LNCAP (cell line): ENCODE measurements around the gene PPP1R13L.

Experiments used
- TF ChIP-seq, protein P1 (sequence below): fragments of 450-650 bp; IDR thresholded peaks from 2 replicates; pipeline ENCODE4 v1.5.1; 2017; ENCODE audit warnings: mild to moderate bottlenecking

Gene PPP1R13L

DNA sequence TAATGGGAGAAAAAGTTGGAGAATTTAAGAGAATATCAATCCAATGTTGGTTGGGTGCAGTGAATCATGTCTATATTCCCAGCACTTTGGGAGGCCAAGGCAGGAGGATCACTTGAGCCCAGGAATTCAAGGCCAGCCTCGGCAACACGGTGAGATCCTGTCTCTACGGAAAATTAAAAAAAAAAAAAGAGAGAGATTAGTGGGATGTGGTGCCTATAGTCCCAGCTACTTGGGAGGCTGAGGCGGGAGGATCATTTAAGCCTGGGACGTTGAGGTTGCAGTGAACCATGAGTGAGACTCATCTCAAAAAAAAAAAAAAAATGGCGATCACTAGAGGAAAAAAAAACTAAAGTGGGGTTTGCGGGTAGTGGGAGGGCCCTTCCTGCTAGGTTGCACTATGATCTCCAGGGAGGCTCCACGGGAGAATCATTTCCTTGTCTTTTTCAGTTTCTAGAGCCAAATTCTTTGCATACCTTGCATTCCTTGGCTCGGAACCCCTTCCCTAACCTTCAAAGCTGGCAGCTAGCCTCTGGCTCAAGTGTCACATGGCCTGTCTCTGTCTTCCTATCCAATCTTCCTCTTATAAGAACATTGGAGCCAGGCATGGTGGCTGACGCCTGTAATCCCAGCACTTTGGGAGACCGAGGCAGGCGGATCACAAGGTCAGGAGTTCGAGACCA, 28.7 kb downstream of the PPP1R13L start:
- TF ChIP-seq, protein P1, sequence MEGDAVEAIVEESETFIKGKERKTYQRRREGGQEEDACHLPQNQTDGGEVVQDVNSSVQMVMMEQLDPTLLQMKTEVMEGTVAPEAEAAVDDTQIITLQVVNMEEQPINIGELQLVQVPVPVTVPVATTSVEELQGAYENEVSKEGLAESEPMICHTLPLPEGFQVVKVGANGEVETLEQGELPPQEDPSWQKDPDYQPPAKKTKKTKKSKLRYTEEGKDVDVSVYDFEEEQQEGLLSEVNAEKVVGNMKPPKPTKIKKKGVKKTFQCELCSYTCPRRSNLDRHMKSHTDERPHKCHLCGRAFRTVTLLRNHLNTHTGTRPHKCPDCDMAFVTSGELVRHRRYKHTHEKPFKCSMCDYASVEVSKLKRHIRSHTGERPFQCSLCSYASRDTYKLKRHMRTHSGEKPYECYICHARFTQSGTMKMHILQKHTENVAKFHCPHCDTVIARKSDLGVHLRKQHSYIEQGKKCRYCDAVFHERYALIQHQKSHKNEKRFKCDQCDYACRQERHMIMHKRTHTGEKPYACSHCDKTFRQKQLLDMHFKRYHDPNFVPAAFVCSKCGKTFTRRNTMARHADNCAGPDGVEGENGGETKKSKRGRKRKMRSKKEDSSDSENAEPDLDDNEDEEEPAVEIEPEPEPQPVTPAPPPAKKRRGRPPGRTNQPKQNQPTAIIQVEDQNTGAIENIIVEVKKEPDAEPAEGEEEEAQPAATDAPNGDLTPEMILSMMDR: no peak

DNA sequence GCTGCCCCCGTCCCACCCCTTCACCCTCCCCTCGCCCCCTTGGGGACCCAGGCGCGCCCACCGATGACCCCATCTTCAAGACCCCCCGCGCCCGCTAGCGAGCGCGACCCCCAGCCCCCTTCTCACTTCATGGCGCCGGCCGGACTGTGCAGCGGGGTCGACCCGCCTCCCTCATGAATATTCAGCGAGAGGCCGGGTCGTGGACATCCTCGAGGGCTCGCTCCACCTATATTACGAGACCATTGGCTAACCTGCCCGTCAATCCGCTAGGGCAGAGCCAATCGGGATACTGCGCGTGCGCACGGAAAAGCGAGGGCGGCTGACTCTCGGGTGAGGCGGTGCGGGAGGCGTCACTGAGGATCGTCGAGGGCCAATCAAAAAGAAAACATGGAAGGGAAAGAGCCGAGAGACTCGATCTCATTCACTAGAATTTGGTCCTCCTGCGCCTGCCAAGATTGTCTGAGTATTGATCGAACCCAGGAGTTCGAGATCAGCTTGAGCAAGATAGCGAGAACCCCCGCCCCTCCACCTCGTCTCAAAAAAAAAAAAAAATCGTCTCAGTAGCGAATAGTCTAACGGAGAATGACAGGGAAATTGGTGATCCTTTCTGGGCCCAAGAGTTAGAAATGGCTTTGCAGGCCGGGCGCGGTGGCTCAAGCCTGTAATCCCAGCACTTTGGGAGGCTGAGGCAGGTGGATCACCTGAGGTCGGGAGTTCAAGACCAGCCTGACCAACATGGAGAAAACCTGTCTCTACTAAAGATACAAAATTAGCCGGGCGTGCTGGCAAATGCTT, 34.3 kb downstream of the PPP1R13L start, which contains the start of gene ERCC2:
ERCC2 (minus strand) TSS at position 164 of the 795 bp plus-strand sequence; CDS start at position 131, 33 bp downstream.
- TF ChIP-seq, protein P1: no peak

DNA sequence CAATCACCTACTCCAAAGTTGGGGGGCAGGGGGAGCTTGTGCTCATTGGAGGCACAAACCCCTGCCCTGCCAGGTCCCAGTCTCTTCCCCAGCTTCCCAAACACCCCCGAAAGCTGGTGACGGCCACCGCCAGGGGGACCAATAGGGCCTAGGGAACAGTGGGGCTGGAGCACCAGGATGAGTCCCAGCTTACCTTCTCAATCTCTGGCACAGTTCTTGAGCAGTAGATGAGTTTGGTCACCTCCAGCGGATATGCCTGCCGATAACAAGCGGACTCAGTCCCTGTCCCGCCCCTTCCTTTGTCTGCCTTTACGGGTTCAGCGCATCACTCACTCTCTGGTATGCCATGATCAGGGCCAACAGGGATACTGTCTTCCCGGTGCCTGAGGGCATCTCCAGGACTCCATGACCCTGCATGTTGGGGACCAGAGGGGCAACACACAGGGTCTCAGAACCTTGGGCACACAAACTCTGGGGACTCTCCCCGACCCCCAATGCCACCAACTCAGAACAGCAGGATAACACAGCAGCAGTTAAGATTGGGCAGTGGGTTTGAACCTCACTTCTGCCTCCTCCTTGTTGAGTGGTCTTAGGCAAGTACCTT, 36.0 kb downstream of the PPP1R13L start:
- TF ChIP-seq, protein P1: no peak

DNA sequence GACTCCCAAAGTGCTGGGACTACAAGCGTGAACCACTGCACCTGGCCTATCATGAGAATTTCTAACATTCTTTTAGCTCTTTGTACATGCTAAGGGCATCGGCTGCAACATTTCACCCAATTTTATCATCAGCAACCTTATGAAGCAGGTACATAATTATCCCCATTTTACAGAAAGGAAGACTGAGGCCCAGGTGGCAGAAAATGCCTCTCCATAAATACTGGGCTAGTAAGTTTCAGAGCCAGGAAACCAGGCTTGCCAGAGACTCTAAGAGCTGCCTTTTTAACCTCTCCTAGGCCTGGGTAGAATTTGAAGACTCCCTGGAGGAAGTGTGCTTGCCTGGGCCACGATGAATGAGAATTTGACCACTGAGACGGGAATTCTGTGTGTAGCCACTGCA, 36.7 kb downstream of the PPP1R13L start:
- TF ChIP-seq, protein P1: no peak

DNA sequence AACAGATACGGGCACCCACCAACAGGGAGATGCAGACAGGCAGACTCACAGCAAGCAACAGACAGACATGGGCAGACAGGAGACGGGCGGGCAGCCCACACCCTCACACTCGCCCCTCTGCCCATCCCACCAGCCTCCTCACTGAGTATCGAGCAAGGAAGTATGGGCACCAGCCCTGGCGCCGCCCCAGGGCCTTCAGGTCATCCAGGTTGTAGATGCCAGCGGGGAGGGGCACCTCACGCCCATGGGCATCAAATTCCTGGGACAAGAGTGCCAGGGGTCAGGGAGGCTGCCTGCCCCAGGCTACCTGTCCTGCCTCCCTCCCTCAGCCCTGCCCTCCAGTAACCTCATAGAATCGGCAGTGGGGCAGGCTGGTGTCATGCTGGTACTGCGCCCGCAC, 40.2 kb downstream of the PPP1R13L start:
- TF ChIP-seq, protein P1: no peak

DNA sequence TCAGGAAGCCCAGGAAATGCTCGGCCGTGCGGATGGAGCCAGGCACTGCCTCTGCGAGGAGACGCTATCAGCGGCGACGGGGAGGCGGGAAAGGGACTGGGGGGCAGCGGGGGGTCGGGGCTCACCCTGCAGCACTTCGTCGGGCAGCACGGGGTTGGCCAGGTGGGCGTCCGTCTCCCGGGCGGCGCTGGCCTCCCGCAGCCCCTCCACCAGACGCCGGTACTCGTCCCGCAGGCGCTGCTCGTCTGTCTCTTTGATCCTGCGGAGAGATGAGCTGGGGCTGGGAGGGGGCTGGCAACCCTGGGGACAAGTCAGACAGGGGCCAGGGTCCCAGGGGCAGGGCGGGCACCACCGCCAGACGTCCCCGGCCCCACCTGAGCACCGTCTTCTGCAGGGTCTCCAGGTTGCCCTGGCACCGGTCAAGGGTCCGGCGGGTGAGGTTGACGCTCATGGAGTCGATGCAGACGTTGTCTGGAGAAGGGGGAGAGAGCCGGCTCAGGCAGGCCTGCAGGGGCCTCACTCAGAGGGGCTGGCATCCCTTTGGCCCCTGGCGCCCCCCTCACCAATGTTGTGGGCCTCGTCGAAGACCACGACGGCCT, 40.9 kb downstream of the PPP1R13L start:
- TF ChIP-seq, protein P1: no peak

DNA sequence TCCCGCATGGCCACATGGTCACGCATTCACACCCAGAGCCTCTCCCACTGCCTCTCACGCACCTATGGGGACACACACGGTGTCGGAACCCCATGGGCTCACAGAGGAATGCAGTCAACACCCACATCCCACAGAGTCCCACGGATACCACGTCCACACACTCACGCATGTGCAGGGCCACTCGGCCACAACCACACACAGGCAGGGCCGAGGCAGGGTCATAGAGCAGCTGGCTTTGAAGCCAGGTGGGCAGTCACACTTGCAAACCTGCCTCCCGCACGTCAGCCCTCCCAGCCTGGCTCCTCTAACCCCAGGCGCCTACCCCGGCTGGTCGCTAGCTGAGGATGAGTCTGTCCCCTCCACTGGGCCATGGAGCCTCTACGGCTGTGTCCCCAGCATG, 42.6 kb downstream of the PPP1R13L start:
- TF ChIP-seq, protein P1: no peak
